HG03442 (cell line): ENCODE measurements around the gene FHIT.
A peak's percentile ranks its signal among the peaks of the same experiment; 100 is the strongest.
"Not testable (repeated sequence)": the region's sequence is repeated elsewhere in the genome, so short reads cannot be mapped to it uniquely, and the experiment has no call there.

ENCODE experiments used
- ATAC-seq: cut with Tn5 transposase; IDR thresholded peaks from one replicate; pipeline ENCODE4 v1.9.1; 2021; ENCODE audit warnings: mild to moderate bottlenecking, moderate library complexity; ENCODE audit not compliant: unreplicated experiment

Gene FHIT

GRCh38 chr3:60588806-60589205 is 662.4 kb downstream of the FHIT start:
- ATAC-seq, result no peak

GRCh38 chr3:60585918-60586317 is 665.3 kb downstream of the FHIT start:
- peak; percentile 57 for ATAC-seq

DNA sequence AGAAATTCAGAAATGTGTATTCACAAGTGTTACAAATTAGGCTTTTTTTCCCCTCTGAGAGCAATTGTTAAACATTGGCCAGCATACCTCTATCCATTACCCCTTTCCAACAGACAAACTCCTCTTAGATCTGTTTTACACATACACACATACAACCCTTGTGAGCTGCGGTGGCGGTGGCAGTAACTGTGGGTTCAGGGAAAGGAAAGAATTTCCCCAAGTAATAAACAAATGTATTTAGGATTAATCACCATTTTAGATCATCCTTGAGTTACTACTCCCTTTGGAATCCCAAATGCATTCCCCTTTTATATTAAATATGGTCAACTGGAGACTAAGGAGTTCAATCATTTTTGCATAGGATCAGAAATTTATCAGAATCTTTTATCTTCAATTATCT is 667.0 kb downstream of the FHIT start:
- ATAC-seq, result no peak

DNA sequence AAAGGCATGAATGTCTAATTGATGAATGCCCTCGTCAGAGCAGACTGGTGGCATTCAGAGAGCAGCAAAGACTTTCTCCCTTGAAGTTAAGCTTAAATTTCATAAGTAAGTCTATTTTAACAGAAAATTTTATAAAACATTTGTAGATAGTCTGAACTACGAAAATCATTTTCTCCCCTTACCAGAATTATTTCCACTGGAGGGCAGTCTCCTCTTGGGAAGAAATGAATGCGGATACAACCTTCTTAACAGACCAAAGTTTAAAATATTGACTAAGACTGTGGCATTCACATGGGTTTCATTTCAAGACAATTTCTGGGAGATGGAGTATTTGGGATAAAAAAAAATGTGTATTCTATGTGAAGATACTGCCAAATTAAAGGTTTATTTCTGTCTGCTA is 669.0 kb downstream of the FHIT start:
- no peak for ATAC-seq

- ATAC-seq, result no peak
Measured at GRCh38 chr3:60580809-60581208, 670.4 kb downstream of the FHIT start.

- ATAC-seq, result no peak
Measured at GRCh38 chr3:60579734-60580133, 671.5 kb downstream of the FHIT start.

- no peak for ATAC-seq
Measured at GRCh38 chr3:60578936-60579335, 672.3 kb downstream of the FHIT start.

DNA sequence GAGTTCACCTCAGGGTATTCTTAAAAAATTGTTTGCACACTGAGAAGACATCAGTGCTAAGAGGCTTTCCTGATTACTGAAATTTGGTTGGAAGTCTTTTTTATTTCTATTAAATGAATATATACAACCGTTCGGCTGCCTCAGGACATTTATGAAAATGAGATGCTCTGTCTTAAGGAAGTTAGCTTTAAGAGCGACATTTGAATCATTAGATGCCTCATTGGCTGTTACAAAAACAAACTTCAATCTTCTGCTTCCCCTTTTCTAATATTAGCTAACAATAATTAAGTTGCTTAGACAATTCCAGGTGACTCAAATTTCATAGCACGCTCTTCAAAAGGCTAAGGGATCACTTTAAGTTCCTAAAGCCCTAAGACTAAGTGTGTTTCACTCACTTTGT is 673.7 kb downstream of the FHIT start:
- no peak for ATAC-seq

DNA sequence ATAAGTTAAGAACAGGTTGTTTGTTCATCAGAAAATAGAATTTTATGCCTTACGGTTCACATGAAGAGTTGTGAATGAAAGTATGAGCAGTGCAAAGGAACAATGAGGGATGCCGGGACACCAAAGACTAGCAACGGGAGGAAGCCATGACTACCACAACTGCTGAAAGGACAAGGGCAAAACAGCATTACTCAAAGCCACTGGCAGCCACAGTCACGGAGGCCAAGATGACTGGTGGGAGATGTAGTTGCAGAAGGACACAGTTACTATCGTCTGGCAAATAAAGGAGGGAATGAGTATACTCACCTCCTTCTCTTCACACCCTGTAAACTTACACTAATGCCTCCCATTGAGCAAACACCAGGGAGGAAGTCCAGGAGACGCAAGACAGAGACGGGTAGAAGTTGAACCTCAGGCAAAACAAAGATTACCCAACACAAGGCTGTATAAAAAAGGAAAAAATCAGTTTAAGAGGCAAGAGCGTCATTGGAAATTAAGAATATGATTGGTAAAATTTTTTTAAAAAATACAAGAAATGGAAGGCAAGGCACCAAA is 675.5 kb downstream of the FHIT start:
- no peak for ATAC-seq

GRCh38 chr3:60574046-60574769 is 677.0 kb downstream of the FHIT start:
- ATAC-seq, result no peak

DNA sequence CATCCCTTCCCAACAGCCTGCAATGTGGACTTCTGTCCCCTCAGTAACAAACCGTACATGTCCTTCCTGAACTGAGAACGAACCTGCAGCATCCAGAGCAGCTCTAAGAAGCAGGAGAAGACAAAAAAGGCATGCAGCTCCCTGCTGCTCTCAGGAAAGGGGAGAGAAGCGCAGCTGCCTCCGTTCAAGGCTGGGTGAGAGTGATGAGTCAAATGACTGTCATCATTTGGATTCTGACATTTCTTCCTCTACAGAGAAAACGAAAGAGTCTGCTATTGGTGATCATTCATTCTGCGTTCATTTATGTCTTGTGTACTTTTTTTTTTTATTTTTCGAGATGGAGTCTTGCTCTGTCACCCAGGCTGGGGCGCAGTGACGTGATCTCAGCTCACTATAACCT is 677.8 kb downstream of the FHIT start:
- no peak for ATAC-seq

DNA sequence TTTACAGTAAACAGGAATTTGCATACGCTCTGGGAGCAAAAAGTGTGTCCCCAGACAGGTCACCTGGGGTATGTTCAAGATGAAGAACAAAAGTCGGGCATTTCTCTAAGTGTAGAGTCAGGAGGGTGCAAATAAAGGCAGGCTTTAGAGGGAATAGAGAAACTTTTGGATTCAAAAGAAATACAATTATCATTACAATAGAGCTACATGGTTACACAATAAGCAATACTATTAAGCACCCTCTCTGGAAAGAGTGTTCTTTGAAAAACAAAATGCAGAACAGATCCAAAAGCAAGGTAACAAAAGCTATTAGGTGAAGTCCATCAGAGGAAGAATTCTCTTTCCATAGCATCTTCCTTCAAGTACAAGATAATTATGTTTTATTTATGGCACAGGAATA is 679.7 kb downstream of the FHIT start:
- ATAC-seq, result no peak

- ATAC-seq, result no peak
Measured at GRCh38 chr3:60557122-60557521, 694.1 kb downstream of the FHIT start.

GRCh38 chr3:60555686-60556354 is 695.4 kb downstream of the FHIT start:
- peak; percentile 91 for ATAC-seq

DNA sequence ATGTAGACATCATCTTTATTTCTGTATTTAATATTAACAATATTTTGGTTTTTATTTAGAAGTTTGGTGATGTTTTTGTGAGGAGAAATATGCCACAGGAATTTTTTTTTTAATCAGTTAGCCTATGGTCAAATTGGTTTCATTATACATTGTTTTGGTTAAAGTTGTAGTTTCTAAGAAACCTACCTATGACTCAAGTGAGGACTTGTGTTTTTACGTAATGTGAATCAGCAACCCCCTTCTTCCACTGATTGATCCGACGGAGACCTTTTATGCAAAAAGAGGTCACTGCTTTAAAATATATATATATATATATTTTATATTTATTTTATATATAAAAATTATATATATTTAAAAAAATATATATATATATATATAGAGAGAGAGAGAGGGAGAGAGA is 698.1 kb downstream of the FHIT start:
- peak; percentile 46 for ATAC-seq

DNA sequence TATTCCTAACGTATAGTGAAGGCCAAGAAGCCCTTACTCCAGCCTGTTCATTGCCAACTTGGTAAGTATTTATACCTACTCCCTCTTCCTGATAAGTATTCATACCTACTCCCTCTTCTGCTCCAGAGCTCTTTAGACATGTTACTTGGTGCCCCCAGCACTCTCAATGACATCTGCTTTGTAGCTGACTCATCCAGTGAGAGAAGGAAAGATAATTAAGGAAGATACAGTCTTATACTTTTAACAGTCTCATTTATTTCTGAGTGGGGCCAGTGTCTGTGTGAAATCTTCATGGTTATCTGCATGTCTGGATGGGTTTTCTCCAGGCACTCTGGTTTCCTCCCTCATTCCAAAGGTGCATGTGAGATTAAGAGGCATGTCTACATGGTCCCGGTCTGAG is 698.7 kb downstream of the FHIT start:
- ATAC-seq, result no peak

- no peak for ATAC-seq
Measured at GRCh38 chr3:60551455-60552209, 699.6 kb downstream of the FHIT start.

DNA sequence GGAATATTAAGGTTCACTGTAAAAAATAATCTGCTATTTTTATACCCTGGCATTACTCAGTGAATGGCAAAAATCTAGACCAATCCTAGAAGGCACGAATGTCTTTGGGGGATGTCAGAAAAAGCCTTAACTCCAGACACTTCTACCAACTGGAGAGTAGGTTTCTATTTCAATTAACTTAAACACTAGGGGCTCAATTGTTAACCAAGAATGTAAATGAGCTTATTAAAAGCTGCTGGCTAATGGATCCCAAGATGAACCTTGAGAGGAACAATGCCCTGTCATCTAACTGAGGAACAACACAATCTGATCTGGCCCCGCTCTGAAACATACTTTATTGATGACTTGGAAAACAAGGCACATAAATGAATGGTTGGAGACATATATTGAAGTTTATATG is 701.4 kb downstream of the FHIT start:
- no peak for ATAC-seq

DNA sequence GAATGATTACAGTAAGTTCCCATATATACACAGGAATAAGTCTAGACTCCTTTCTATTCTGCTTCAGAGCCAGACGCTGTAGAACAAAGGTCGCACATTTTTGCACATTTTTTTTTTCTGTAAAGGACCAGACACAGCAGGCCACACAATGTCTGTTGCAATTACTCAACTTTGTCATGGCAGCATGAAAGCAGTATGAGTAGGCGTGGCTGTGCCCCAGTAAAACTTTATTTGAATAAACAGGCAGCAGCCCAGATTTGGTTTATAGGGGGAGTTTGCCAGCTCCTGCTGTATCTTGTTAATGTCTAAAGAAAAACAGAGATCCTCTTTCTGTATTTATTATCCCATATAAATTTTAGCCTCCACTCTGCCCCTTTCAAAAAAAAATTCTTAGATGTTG is 708.3 kb downstream of the FHIT start:
- no peak for ATAC-seq

DNA sequence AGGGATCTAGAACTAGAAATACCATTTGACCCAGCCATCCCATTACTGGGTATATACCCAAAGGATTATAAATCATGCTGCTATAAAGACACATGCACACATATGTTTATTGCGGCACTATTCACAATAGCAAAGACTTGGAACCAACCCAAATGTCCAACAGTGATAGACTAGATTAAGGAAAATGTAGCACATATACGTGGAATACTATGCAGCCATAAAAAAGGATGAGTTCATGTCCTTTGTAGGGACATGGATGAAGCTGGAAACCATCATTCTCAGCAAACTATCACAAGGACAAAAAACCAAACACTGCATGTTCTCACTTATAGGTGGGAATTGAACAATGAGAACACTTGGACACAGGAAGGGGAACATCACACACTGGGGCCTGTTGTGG is 711.9 kb downstream of the FHIT start:
- not testable (repeated sequence) for ATAC-seq

DNA sequence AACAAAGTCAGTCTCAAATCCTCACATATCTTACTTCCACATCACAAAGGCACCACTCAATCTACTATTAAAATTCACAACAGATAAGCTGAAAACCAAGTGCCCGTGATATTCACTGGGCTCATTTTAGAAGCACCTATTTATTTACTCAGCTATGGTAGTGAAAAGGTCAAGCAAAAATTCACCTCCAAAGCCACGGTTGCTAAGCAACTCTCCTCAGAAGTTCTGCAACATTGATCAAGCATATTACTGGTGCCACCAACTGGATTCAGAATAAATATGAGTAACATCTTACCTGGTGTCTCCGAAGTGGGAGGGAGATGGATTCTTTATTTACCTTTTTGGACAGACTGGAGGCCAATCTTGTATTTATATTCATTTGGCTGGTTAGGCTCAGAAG is 714.8 kb downstream of the FHIT start:
- ATAC-seq, result peak; percentile 94

DNA sequence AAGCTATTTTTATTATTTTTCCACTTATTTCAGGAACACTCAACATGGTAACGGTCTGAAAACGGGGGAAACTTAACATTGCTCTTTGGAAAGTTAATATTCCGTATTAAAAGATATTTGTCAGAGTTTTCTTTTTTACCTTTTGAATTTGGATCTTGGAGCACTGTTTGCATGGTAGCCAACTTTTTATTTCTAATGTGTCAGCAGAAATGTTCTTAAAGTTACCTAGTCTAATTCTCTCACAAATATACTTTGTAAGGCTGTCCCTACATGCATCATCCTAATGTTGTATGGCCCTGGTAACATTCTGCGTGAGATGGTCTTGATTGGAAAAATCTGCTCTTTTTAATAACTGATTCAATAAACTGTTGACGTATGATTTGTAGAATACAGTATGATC is 719.5 kb downstream of the FHIT start:
- ATAC-seq, result no peak
